Cardiac fibroblast (primary cell): Measurements from ENCODE around the gene ACTR5.
"Not testable (repeated sequence)": the region's sequence is repeated elsewhere in the genome, so short reads cannot be mapped to it uniquely, and the experiment has no call there.

ENCODE experiments used
- DNase-seq, 2 donors: peaks; one replicate each; pipeline versions ENCODE4 v3.0.0 to v3.0.0-alpha.2; 2010; ENCODE audit warnings: low read depth in 2 of 2
- H3K4me3 ChIP-seq, 2 donors: replicated peaks in 1 of 2; 1 replicate in 1 of 2; 2 replicates in 1 of 2; pipeline ENCODE4 v1.5.1; 2011; ENCODE audit warnings: low read depth in 2 of 2, low read length in 2 of 2, mild to moderate bottlenecking in 2 of 2, moderate library complexity in 1 of 2
- CTCF ChIP-seq: IDR thresholded peaks from one replicate; pipeline ENCODE4 v1.5.1; 2011; ENCODE audit warnings: low read depth, mild to moderate bottlenecking, low read length, inconsistent platforms

ACTR5 gene

GRCh38 chr20:38790200-38791053 lies 42.2 kb downstream of the ACTR5 start:
- DNase-seq = peak; percentile 19 to 63
- TF ChIP-seq CTCF = peak; percentile 64
- H3K4me3 ChIP-seq = no peak overlapping the region

- no peak for TF ChIP-seq CTCF
- no peak overlapping the region for H3K4me3 ChIP-seq
- peak in 1 of 2 donors; percentile 21 for DNase-seq
Measured at GRCh38 chr20:38791291-38791690, 43.0 kb downstream of the ACTR5 start.

GRCh38 chr20:38791940-38792339 lies 43.7 kb downstream of the ACTR5 start:
- no peak for DNase-seq
- no peak for TF ChIP-seq CTCF
- no peak overlapping the region for H3K4me3 ChIP-seq

- not testable (repeated sequence) for DNase-seq, H3K4me3 ChIP-seq
Measured at GRCh38 chr20:38794057-38794456, 45.8 kb downstream of the ACTR5 start.

GRCh38 chr20:38798266-38798665 lies 50.0 kb downstream of the ACTR5 start:
- no peak for TF ChIP-seq CTCF
- no peak overlapping the region for H3K4me3 ChIP-seq
- DNase-seq = no peak

GRCh38 chr20:38799203-38799602 lies 50.9 kb downstream of the ACTR5 start:
- no peak for TF ChIP-seq CTCF
- DNase-seq = no peak
- H3K4me3 ChIP-seq = no peak overlapping the region

GRCh38 chr20:38800882-38801281 lies 52.6 kb downstream of the ACTR5 start:
- no peak for TF ChIP-seq CTCF
- DNase-seq = no peak
- no peak overlapping the region for H3K4me3 ChIP-seq
